ENCODE measurements around the gene FASTKD2.

FASTKD2 gene

DNA sequence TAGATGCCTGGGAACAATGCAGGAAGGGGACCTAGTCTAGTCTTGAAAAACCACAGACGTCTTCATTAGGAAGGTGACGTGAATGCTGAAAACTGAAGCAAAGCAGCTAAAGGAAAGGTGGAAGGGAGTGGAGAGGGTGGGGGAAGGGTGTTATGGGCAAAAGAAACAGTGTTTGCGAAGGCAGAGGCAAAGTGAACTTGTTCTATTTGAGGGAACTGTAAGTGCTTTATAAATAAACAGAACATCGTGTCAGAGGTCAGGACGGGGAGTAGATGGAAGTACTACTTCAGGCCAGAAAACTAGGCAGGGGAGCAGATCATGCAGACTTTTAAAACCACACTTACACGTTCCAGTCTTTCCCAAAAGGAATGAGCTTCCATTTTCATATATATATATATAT lies 57.8 kb downstream of the FASTKD2 start:
- H3K4me3 ChIP-seq (ENCODE audit: low read depth, low read length), result no peak overlapping the region
- TF ChIP-seq, protein P1, sequence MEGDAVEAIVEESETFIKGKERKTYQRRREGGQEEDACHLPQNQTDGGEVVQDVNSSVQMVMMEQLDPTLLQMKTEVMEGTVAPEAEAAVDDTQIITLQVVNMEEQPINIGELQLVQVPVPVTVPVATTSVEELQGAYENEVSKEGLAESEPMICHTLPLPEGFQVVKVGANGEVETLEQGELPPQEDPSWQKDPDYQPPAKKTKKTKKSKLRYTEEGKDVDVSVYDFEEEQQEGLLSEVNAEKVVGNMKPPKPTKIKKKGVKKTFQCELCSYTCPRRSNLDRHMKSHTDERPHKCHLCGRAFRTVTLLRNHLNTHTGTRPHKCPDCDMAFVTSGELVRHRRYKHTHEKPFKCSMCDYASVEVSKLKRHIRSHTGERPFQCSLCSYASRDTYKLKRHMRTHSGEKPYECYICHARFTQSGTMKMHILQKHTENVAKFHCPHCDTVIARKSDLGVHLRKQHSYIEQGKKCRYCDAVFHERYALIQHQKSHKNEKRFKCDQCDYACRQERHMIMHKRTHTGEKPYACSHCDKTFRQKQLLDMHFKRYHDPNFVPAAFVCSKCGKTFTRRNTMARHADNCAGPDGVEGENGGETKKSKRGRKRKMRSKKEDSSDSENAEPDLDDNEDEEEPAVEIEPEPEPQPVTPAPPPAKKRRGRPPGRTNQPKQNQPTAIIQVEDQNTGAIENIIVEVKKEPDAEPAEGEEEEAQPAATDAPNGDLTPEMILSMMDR (IDR thresholded peaks at IDR 0.05; ENCODE audit: low read depth, low read length), result no peak

- H3K4me3 ChIP-seq (ENCODE audit: low read depth, low read length), result no peak overlapping the region
- TF ChIP-seq, protein P1 (IDR thresholded peaks at IDR 0.05; ENCODE audit: low read depth, low read length), result no peak
Observed at GRCh38 chr2:206824087-206824618, 58.7 kb downstream of the FASTKD2 start.

DNA sequence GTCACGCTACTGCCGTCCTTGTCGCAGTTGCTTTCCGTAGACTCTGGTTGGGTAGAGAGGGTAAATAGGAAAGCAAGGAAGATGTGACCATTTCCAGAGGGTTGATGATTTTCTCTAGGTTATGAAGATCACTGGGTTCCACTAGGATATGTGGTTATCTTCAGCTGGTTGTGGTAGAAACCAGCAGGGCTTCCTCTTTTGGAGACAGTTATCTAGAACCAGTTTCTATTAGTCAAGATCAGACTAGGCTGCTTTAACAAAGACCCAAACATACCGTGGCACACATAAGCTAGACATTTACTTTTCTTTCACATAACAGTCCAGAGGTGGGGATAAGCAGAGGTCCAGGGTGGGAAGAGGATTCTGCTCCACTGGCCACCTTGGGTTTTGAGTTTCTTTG lies 59.6 kb downstream of the FASTKD2 start:
- no peak overlapping the region for H3K4me3 ChIP-seq (ENCODE audit: low read depth, low read length)
- TF ChIP-seq, protein P1 (IDR thresholded peaks at IDR 0.05; ENCODE audit: low read depth, low read length), result no peak

DNA sequence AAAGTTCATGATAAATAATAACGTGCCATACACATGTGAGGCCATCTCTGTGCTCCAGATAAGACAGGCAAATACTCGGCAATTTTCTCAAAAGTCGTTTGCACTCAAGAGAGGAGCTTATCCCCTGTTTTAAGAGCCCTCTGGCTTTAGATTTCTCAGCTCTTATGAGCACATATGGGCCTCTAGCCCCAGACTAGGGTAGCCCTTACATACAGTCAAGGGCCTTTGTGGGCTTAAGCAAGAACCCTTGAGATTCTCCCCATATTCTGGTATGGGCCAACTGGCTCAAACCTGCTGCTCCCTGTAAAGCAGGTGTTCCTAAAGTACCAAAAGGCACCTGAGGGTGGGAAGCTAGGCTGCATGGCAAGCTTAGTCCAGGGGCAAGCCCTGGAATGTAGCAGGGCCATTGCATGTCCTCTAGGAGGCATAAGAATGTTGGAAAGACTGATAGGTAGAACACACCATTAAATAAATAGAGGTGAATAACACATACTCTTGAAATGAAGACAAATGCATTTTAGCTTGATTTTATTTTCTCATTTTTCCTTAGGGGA lies 66.1 kb downstream of the FASTKD2 start:
- H3K4me3 ChIP-seq (ENCODE audit: low read depth, low read length), result no peak overlapping the region
- TF ChIP-seq, protein P1 (IDR thresholded peaks at IDR 0.05; ENCODE audit: low read depth, low read length), result no peak

- TF ChIP-seq, protein P1 (IDR thresholded peaks at IDR 0.05; ENCODE audit: low read depth, low read length), result no peak
- H3K4me3 ChIP-seq (ENCODE audit: low read depth, low read length), result no peak overlapping the region
Observed at GRCh38 chr2:206832873-206833272, 67.5 kb downstream of the FASTKD2 start.

DNA sequence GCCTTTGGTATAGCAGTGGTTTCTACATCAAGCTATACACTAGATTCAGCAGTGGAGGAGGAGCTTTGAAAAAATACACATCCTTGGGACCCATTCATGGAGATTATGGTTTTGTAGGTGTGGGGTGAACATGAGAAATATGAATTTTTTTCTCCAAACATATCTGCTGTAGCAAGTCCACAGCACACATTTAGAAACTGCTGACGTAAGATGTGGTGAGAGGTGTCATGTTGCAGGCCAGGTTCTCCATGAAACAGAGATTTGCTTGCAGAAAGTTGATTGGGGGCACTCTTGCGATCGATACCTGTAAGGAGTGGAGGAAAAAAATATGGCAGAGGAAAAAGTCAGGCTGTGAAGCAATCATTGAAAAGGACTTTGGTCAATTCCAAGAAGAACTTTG lies 67.9 kb downstream of the FASTKD2 start:
- TF ChIP-seq, protein P1 (IDR thresholded peaks at IDR 0.05; ENCODE audit: low read depth, low read length), result no peak
- no peak overlapping the region for H3K4me3 ChIP-seq (ENCODE audit: low read depth, low read length)

- TF ChIP-seq, protein P1 (IDR thresholded peaks at IDR 0.05; ENCODE audit: low read depth, low read length), result no peak
- no peak overlapping the region for H3K4me3 ChIP-seq (ENCODE audit: low read depth, low read length)
Observed at GRCh38 chr2:206836722-206837121, 71.3 kb downstream of the FASTKD2 start.
